ENCODE data around the gene CHN2. TPM values are rescaled to one million over a fixed set of nuclear protein-coding genes. Genes with fewer than 3 reads are reported as not detected.
A peak's percentile ranks its signal among the peaks of the same experiment; 100 is the strongest.

CHN2 gene
- total RNA-seq, 1 donor from 2014 or later, result 56.5 TPM

GRCh38 chr7:29278337-29279069 is 83.9 kb downstream of the CHN2 start:
- DNase-seq (ENCODE audit: low spot score) (peak; percentile 23), ATAC-seq (no peak)

GRCh38 chr7:29281782-29282541 is 87.4 kb downstream of the CHN2 start:
- ATAC-seq (peak; percentile 28), DNase-seq (ENCODE audit: low spot score) (no peak)

- no peak for DNase-seq (ENCODE audit: low spot score)
- ATAC-seq, result no peak
Observed at GRCh38 chr7:29282819-29283414, 88.3 kb downstream of the CHN2 start.

- ATAC-seq, result peak; percentile 84
- peak; percentile 60 for DNase-seq (ENCODE audit: low spot score)
Observed at GRCh38 chr7:29284696-29285443, 90.3 kb downstream of the CHN2 start.

- DNase-seq (ENCODE audit: low spot score), result no peak
Observed at GRCh38 chr7:29285444-29285793, 90.8 kb downstream of the CHN2 start.

GRCh38 chr7:29285861-29286260 is 91.3 kb downstream of the CHN2 start:
- ATAC-seq (no peak), DNase-seq (ENCODE audit: low spot score) (no peak)

More at GRCh38 chr7:29285444-29285793, 90.8 kb downstream of the CHN2 start:
- ATAC-seq, result no peak

GRCh38 chr7:29287366-29287765 is 92.8 kb downstream of the CHN2 start:
- DNase-seq (ENCODE audit: low spot score), result no peak
- no peak for ATAC-seq

GRCh38 chr7:29288181-29289091 is 93.9 kb downstream of the CHN2 start:
- no peak for ATAC-seq
- DNase-seq (ENCODE audit: low spot score), result no peak

- DNase-seq (ENCODE audit: low spot score) (no peak), ATAC-seq (no peak)
Observed at GRCh38 chr7:29289156-29290021, 94.8 kb downstream of the CHN2 start.

- ATAC-seq (no peak), DNase-seq (ENCODE audit: low spot score) (no peak)
Observed at GRCh38 chr7:29290829-29291228, 96.3 kb downstream of the CHN2 start.

GRCh38 chr7:29291723-29292618 is 97.4 kb downstream of the CHN2 start:
- peak; percentile 91 for ATAC-seq
- no peak for DNase-seq (ENCODE audit: low spot score)

- DNase-seq (ENCODE audit: low spot score) (no peak), ATAC-seq (no peak)
Observed at GRCh38 chr7:29292886-29293658, 98.5 kb downstream of the CHN2 start.

GRCh38 chr7:29296421-29296820 is 101.8 kb downstream of the CHN2 start:
- DNase-seq (ENCODE audit: low spot score) (no peak), ATAC-seq (no peak)

GRCh38 chr7:29297194-29297890 is 102.8 kb downstream of the CHN2 start:
- peak; percentile 67 for ATAC-seq
- DNase-seq (ENCODE audit: low spot score), result peak; percentile 56

- no peak for DNase-seq (ENCODE audit: low spot score)
- ATAC-seq, result no peak
Observed at GRCh38 chr7:29299086-29299485, 104.5 kb downstream of the CHN2 start.

- ATAC-seq, result peak; percentile 46
Observed at GRCh38 chr7:29300026-29300480, 105.5 kb downstream of the CHN2 start.

GRCh38 chr7:29300649-29301048 is 106.1 kb downstream of the CHN2 start:
- ATAC-seq, result no peak
- no peak for DNase-seq (ENCODE audit: low spot score)

More at GRCh38 chr7:29300026-29300480, 105.5 kb downstream of the CHN2 start:
- no peak for DNase-seq (ENCODE audit: low spot score)
